K562 (cell line): ENCODE results near the gene SLC33A1. TPM values are rescaled to one million over a fixed set of nuclear protein-coding genes. Genes with fewer than 3 reads are reported as not detected.

Source experiments
- C11orf30 ChIP-seq: fragments of 450-650 bp; IDR thresholded peaks from 2 replicates; pipeline ENCODE4 v1.6.1; 2016; ENCODE audit warnings: low read depth, mild to moderate bottlenecking
- FOXM1 ChIP-seq, 2 experiments: fragments of 450-650 bp in 1 of 2; sonication (generic) in 1 of 2; formaldehyde crosslinking in 1 of 2; IDR thresholded peaks; 2 replicates each; pipeline versions ENCODE4 v1.6.1 to v1.9.0; 2017 to 2022; ENCODE audit warnings: low read depth in 2 of 2, mild to moderate bottlenecking in 2 of 2, missing genetic modification reagents in 1 of 2, moderate library complexity in 1 of 2
- RAD21 ChIP-seq, 2 experiments: fragments of 250-450 bp in 1 of 2; fragments of 450-650 bp in 1 of 2; sonication (Bioruptor Pico) in 1 of 2; formaldehyde crosslinking in 1 of 2; IDR thresholded peaks in 1 of 2; conservative IDR thresholded peaks in 1 of 2; 2 replicates each; pipeline versions ENCODE4 v1.4.0 to v1.8.0; 2020 to 2022; ENCODE audit warnings: mild to moderate bottlenecking in 2 of 2, moderate library complexity in 1 of 2
- ZNF449 ChIP-seq: fragments of 250-450 bp; sonication (Bioruptor Pico); IDR thresholded peaks from 2 replicates; pipeline ENCODE4 v1.8.0; 2022; ENCODE audit warnings: moderate library complexity, mild to moderate bottlenecking, inconsistent platforms
- polyA plus RNA-seq, 8 experiments: library from polyadenylated mRNA; depleted of rRNA in 4 of 8; stranded (reverse) in 5 of 8; unstranded in 3 of 8; fragments of >200 nt; fragmentation: Nextera tagmentation in 2 of 8; fragmentation: Illumina TruSeq in 1 of 8; extraction: Ambion mirVana in 2 of 8; extraction: Trizol in 1 of 8; gene quantifications; 2 replicates each; pipeline versions ENCODE4 v1.2.1 to v1.2.3, GENCODE V29; 2011 to 2014; ENCODE audit warnings: inconsistent platforms in 1 of 8, missing spikeins in 1 of 8
- total RNA-seq, 7 experiments: library from RNA; depleted of rRNA in 6 of 7; stranded (reverse); fragments of >200 nt in 6 of 7; fragmentation: Illumina TruSeq in 2 of 7; extraction: Trizol in 2 of 7; gene quantifications; 2 replicates each; pipeline versions ENCODE4 v1.2.1 to v1.2.3, GENCODE V29; 2011 to 2021; ENCODE audit warnings: low replicate concordance in 1 of 7
- TF ChIP-seq, protein P1 (sequence below): fragments of 250-450 bp; sonication (Bioruptor Pico); IDR thresholded peaks from 2 replicates; pipeline ENCODE4 v1.5.1; 2021; ENCODE audit warnings: mild to moderate bottlenecking
- TF ChIP-seq, protein P2 (sequence below): IDR thresholded peaks from 3 replicates; pipeline ENCODE4 v1.6.1; 2011; ENCODE audit warnings: borderline replicate concordance, mild to moderate bottlenecking, moderate library complexity; ENCODE audit not compliant: insufficient read length; ENCODE audit errors: extremely low read depth
- TF ChIP-seq, protein P3 (sequence below), 2 experiments: IDR thresholded peaks; 2 replicates each; pipeline ENCODE4 v1.6.1; 2012; ENCODE audit warnings: improper control_type of control experiment in 2 of 2, low read depth in 2 of 2, low read length in 2 of 2, borderline replicate concordance in 1 of 2

Gene SLC33A1
- total and polyA plus RNA-seq, 9 of the 15 experiments (the other 6 are each of a cell fraction or from before 2014, with no cell fraction given): 6.2 to 26.8 (median 19.6) TPM

DNA sequence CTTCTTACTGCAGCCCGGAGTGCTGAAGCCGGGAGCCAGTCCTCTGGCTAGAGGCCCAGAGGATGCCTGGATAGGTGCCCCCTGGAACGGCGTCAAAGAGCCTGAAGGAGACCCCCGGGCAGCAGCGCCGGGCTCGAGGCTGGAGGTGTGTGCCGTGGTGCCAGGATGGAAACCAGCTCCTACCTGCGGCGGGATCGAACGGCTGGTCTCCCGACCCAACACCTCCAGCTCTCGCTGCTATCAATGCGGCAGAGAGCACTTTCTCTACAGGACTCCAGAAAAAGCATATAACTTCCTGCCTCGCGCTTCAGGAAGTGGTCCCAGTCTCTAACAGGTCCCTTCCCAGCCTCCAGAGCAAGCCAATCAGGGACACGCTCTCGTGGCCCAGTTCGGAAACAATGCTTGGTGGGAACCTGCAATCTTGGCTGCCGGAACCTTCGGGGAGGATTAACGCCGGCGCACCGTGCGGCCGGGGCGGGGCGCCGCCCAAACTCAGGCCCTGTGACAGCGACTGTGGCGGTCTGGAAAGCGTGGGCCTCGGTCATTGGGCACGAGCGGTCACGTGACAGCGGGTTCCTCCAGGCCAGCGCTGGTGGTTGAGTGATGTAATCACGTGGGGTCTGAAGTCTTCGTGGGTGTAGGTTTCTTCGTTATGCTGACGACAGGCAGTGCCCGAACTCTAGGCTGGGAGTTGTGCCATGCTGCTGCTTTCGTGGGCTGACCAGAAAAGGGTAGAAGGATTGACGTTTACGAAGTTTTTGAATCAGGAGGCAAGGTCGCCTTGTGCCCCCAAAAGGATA, at the start of gene SLC33A1 (continued):
- TF ChIP-seq, protein P1, sequence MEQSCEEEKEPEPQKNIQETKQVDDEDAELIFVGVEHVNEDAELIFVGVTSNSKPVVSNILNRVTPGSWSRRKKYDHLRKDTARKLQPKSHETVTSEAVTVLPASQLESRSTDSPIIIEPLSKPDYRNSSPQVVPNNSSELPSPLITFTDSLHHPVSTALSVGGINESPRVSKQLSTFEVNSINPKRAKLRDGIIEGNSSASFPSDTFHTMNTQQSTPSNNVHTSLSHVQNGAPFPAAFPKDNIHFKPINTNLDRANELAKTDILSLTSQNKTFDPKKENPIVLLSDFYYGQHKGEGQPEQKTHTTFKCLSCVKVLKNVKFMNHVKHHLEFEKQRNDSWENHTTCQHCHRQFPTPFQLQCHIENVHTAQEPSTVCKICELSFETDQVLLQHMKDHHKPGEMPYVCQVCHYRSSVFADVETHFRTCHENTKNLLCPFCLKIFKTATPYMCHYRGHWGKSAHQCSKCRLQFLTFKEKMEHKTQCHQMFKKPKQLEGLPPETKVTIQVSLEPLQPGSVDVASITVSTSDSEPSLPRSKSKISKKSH (CRISPR knock-in tag): no peak
- TF ChIP-seq, protein P2, sequence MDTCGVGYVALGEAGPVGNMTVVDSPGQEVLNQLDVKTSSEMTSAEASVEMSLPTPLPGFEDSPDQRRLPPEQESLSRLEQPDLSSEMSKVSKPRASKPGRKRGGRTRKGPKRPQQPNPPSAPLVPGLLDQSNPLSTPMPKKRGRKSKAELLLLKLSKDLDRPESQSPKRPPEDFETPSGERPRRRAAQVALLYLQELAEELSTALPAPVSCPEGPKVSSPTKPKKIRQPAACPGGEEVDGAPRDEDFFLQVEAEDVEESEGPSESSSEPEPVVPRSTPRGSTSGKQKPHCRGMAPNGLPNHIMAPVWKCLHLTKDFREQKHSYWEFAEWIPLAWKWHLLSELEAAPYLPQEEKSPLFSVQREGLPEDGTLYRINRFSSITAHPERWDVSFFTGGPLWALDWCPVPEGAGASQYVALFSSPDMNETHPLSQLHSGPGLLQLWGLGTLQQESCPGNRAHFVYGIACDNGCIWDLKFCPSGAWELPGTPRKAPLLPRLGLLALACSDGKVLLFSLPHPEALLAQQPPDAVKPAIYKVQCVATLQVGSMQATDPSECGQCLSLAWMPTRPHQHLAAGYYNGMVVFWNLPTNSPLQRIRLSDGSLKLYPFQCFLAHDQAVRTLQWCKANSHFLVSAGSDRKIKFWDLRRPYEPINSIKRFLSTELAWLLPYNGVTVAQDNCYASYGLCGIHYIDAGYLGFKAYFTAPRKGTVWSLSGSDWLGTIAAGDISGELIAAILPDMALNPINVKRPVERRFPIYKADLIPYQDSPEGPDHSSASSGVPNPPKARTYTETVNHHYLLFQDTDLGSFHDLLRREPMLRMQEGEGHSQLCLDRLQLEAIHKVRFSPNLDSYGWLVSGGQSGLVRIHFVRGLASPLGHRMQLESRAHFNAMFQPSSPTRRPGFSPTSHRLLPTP: no peak
- no peak for TF ChIP-seq RAD21 (CRISPR knock-in tag; conservative IDR thresholded peaks at IDR 0.05 in 1 of 2, IDR thresholded peaks at IDR 0.05 in 1 of 2)
- peak; percentile 96 for TF ChIP-seq C11orf30
- peak; percentile 68 for TF ChIP-seq FOXM1 (IDR thresholded peaks at IDR 0.05; ENCODE audit: low read depth)
- TF ChIP-seq FOXM1 (CRISPR knock-in tag; IDR thresholded peaks at IDR 0.05; ENCODE audit: low read depth): no peak
- no peak for TF ChIP-seq ZNF449 (CRISPR knock-in tag)
- TF ChIP-seq, protein P3, sequence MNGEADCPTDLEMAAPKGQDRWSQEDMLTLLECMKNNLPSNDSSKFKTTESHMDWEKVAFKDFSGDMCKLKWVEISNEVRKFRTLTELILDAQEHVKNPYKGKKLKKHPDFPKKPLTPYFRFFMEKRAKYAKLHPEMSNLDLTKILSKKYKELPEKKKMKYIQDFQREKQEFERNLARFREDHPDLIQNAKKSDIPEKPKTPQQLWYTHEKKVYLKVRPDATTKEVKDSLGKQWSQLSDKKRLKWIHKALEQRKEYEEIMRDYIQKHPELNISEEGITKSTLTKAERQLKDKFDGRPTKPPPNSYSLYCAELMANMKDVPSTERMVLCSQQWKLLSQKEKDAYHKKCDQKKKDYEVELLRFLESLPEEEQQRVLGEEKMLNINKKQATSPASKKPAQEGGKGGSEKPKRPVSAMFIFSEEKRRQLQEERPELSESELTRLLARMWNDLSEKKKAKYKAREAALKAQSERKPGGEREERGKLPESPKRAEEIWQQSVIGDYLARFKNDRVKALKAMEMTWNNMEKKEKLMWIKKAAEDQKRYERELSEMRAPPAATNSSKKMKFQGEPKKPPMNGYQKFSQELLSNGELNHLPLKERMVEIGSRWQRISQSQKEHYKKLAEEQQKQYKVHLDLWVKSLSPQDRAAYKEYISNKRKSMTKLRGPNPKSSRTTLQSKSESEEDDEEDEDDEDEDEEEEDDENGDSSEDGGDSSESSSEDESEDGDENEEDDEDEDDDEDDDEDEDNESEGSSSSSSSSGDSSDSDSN (IDR thresholded peaks at IDR 0.05; ENCODE audit: borderline replicate concordance in 1 of 2, low read depth in 2 of 2, low read length in 2 of 2): peak; percentile 99
